HCT116 (cell line): Measurements from ENCODE around the gene SHROOM3.

Experiments used
- CEBPB ChIP-seq: IDR thresholded peaks from 2 replicates; pipeline ENCODE4 v1.6.1; 2012; ENCODE audit warnings: low read depth
- EZH2 ChIP-seq: fragments of 200-600 bp; sonication (generic); IDR thresholded peaks from 2 replicates; pipeline ENCODE4 v1.6.1; 2017; ENCODE audit warnings: antibody characterized with exemption, mixed run types
- JUND ChIP-seq: IDR thresholded peaks from 2 replicates; pipeline ENCODE4 v1.6.1; 2012
- POLR2A ChIP-seq: IDR thresholded peaks from 2 replicates; pipeline ENCODE4 v1.7.0; 2011; ENCODE audit warnings: borderline replicate concordance; ENCODE audit not compliant: insufficient read depth, insufficient read length; ENCODE audit errors: extremely low read depth
- POLR2AphosphoS5 ChIP-seq: IDR thresholded peaks from 2 replicates; pipeline ENCODE4 v1.6.1; 2011; ENCODE audit warnings: mild to moderate bottlenecking, low read depth, low read length, moderate library complexity
- RAD21 ChIP-seq: IDR thresholded peaks from 2 replicates; pipeline ENCODE4 v1.6.1; 2012; ENCODE audit warnings: low read depth, mild to moderate bottlenecking
- SRF ChIP-seq: IDR thresholded peaks from 2 replicates; pipeline ENCODE4 v1.6.1; 2012; ENCODE audit warnings: low read depth
- TCF7L2 ChIP-seq: IDR thresholded peaks from 2 replicates; pipeline ENCODE4 v1.7.0; 2011; ENCODE audit warnings: borderline replicate concordance, inconsistent platforms; ENCODE audit not compliant: insufficient read depth, insufficient read length; ENCODE audit errors: extremely low read depth
- YY1 ChIP-seq: IDR thresholded peaks from 2 replicates; pipeline ENCODE4 v1.6.1; 2011; ENCODE audit warnings: low read length, low read depth, moderate library complexity, mild to moderate bottlenecking; ENCODE audit not compliant: insufficient replicate concordance; ENCODE audit errors: extremely low read depth
- TF ChIP-seq, protein P1 (sequence below), 3 experiments: fragments of 200-600 bp in 1 of 3; sonication (generic) in 1 of 3; IDR thresholded peaks in 2 of 3; conservative IDR thresholded peaks in 1 of 3; 2 replicates each; pipeline ENCODE4 v1.5.1; 2012 to 2017; ENCODE audit warnings: low read depth in 2 of 3, low read length in 2 of 3, antibody characterized with exemption in 1 of 3, borderline replicate concordance in 1 of 3, control low read depth in 1 of 3, mild to moderate bottlenecking in 1 of 3, mixed read lengths in 1 of 3, mixed run types in 1 of 3, moderate library complexity in 1 of 3; ENCODE audit not compliant: insufficient read depth in 1 of 3
- TF ChIP-seq, protein P2 (sequence below): IDR thresholded peaks from 2 replicates; pipeline ENCODE4 v1.6.1; 2012
- TF ChIP-seq, protein P3 (sequence below): IDR thresholded peaks from 2 replicates; pipeline ENCODE4 v1.6.1; 2012

DNA sequence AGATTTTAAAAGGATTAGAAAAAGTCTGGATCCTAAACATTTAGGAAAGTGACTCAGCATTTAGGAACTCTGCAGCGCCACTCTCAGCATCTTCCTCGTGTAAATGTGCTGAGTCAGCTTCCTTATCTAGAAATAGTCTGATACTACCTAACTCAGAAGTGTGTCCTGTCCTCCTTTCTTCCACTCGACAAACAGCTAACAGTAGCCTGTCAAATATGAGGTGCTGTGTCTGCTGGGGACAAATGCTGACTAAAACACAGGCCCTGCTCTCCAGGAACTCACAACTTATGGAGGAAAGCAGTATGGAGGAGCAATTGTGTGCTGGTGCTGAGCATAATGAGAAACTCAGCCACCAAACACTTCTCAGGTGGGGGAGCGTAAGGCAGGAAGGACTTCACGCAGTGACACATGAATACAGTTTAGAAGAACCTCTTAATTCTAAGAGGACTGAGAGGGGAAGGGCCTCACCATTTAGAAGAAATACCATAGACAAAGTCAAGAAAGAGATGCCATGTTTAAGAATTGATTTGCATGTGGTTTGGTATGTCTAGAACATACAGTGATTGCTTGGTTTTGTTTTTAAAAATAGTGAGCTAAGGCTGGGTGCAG is 337.6 kb downstream of the SHROOM3 start:
- TF ChIP-seq, protein P1, sequence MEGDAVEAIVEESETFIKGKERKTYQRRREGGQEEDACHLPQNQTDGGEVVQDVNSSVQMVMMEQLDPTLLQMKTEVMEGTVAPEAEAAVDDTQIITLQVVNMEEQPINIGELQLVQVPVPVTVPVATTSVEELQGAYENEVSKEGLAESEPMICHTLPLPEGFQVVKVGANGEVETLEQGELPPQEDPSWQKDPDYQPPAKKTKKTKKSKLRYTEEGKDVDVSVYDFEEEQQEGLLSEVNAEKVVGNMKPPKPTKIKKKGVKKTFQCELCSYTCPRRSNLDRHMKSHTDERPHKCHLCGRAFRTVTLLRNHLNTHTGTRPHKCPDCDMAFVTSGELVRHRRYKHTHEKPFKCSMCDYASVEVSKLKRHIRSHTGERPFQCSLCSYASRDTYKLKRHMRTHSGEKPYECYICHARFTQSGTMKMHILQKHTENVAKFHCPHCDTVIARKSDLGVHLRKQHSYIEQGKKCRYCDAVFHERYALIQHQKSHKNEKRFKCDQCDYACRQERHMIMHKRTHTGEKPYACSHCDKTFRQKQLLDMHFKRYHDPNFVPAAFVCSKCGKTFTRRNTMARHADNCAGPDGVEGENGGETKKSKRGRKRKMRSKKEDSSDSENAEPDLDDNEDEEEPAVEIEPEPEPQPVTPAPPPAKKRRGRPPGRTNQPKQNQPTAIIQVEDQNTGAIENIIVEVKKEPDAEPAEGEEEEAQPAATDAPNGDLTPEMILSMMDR (IDR thresholded peaks at IDR 0.05 in 2 of 3, conservative IDR thresholded peaks at IDR 0.05 in 1 of 3; ENCODE audit: borderline replicate concordance in 1 of 3, insufficient read depth in 1 of 3, low read depth in 2 of 3, low read length in 2 of 3), result no peak
- TF ChIP-seq YY1, result no peak
- TF ChIP-seq TCF7L2, result no peak
- no peak for TF ChIP-seq POLR2A
- no peak for TF ChIP-seq EZH2
- no peak for TF ChIP-seq SRF
- no peak for TF ChIP-seq RAD21
- TF ChIP-seq, protein P2, sequence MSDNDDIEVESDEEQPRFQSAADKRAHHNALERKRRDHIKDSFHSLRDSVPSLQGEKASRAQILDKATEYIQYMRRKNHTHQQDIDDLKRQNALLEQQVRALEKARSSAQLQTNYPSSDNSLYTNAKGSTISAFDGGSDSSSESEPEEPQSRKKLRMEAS, result no peak
- TF ChIP-seq JUND, result no peak
- TF ChIP-seq, protein P3, sequence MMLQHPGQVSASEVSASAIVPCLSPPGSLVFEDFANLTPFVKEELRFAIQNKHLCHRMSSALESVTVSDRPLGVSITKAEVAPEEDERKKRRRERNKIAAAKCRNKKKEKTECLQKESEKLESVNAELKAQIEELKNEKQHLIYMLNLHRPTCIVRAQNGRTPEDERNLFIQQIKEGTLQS, result no peak
- no peak for TF ChIP-seq CEBPB
- TF ChIP-seq POLR2AphosphoS5, result no peak
